T-helper 1 cell (primary cell): ENCODE measurements around the gene ZHX3.
A peak's percentile ranks its signal among the peaks of the same experiment; 100 is the strongest.

Experiments used
- DNase-seq, 5 donors: peaks; one replicate each; pipeline ENCODE4 v3.0.0-alpha.2; 2012 to 2020

Gene ZHX3

GRCh38 chr20:41168281-41169161 lies 149.0 kb downstream of the ZHX3 start:
- no peak for DNase-seq

GRCh38 chr20:41167481-41168253 lies 149.9 kb downstream of the ZHX3 start:
- DNase-seq, result no peak

DNA sequence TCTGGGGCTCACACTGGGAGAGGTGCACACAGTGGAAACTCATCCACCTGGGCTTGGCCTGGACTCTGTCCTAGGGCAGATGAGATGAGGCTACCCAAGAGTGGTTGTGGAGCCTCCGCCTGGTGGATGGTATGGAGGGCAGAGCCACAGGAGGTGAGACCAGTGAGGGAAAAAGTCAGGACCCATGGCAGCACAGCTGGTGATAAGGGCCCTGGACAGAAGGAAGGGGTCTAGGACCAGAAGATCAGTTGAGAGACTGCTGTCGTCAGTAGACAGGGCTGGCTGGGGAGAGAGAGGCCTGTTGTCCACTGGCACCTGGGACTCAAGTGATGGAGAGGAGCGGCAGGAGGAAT lies 150.4 kb downstream of the ZHX3 start:
- no peak for DNase-seq

GRCh38 chr20:41166201-41167117 lies 151.1 kb downstream of the ZHX3 start:
- DNase-seq, result no peak

DNA sequence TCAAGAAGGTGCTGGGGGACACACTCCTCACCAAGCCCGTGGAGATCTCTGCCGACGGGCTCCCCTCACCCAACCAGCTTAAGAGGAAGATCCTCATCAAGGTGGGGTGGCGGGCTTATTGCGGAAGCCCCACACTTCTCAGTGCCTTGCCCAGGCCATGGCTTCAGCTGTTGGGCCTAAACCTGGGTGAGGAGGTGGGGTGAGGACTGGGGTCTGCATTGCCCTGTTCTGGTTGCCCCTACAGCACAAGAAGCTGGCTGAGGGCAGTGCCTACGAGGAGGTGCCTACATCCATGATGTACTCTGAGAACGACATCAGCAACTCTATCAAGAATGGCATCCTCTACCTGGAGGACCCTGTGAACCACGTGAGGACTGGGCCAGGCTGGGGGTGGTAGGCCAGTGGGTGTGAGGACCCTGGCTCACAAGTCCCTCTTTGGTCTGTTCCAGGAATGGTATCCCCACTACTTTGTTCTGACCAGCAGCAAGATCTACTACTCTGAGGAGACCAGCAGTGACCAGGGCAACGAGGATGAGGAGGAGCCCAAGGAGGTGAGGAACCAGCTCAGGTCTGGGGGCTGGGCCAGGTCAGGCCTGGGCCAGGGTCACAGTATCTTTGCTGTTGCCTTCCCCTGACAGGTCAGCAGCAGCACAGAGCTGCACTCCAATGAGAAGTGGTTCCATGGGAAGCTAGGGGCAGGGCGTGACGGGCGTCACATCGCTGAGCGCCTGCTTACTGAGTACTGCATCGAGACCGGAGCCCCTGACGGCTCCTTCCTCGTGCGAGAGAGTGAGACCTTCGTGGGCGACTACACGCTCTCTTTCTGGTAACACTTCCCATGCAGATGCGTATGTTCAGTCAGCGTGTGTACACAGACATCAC lies 152.3 kb downstream of the ZHX3 start:
- no peak for DNase-seq

- no peak for DNase-seq
Measured at GRCh38 chr20:41163821-41164220, 153.7 kb downstream of the ZHX3 start.

DNA sequence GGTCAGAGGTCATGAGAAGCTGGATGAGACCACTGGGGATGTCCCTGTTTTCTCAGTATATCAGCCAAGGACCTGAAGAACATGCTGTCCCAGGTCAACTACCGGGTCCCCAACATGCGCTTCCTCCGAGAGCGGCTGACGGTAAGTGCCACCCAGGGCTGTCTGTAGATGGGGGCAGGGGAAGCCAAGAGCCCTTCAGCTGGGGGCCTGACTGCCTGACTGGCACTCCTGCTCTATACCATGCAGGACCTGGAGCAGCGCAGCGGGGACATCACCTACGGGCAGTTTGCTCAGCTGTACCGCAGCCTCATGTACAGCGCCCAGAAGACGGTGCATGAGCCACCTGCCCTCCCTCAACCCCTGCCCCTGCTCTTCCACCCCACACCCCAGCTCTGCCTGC lies 155.1 kb downstream of the ZHX3 start:
- DNase-seq, result no peak

DNA sequence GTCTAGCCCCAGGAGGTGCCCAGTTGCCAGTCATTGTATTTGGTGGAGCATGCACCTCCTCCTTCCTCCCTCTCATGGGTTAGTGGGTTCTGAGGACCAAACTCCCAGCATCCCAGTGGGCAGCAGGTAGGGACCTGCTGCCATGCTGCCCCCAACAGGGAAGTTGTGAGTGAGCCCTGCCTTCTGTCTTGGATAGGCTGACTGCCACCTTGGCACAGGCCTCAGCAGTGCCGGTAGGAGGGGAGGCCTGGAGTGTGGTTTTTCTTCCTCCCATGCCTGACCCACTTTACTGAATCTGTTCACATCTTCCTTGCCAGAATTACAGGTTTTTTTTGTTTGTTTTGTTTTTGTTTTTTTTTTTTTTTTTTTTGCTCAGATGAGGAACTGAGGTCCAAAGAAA lies 155.6 kb downstream of the ZHX3 start:
- DNase-seq, result no peak

- no peak for DNase-seq
Measured at GRCh38 chr20:41160686-41161085, 156.8 kb downstream of the ZHX3 start.

GRCh38 chr20:41159547-41159946 lies 158.0 kb downstream of the ZHX3 start:
- no peak for DNase-seq

- DNase-seq, result no peak
Measured at GRCh38 chr20:41158082-41158625, 159.4 kb downstream of the ZHX3 start.

DNA sequence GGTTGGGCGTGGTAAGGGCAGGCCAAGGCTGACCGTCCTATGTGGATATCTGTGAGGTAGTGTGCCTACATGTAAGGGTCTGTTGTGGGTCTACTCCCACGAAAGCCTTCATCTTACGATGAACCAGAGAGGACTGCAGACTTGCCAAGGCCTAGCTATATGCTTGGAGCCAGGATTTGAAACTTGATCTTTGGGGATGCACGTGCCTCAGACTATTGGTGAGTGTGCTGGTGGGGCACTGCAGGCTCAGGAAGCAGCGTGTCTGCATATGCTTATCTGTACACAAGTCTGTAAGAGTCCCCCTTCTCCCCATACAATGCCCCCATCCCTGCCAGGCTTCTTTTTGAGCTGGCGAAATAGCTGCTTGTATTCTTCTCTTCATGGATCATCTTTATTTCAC lies 162.3 kb downstream of the ZHX3 start:
- no peak for DNase-seq

- DNase-seq, result no peak
Measured at GRCh38 chr20:41154436-41155176, 162.9 kb downstream of the ZHX3 start.

- no peak for DNase-seq
Measured at GRCh38 chr20:41152108-41152757, 165.3 kb downstream of the ZHX3 start.

DNA sequence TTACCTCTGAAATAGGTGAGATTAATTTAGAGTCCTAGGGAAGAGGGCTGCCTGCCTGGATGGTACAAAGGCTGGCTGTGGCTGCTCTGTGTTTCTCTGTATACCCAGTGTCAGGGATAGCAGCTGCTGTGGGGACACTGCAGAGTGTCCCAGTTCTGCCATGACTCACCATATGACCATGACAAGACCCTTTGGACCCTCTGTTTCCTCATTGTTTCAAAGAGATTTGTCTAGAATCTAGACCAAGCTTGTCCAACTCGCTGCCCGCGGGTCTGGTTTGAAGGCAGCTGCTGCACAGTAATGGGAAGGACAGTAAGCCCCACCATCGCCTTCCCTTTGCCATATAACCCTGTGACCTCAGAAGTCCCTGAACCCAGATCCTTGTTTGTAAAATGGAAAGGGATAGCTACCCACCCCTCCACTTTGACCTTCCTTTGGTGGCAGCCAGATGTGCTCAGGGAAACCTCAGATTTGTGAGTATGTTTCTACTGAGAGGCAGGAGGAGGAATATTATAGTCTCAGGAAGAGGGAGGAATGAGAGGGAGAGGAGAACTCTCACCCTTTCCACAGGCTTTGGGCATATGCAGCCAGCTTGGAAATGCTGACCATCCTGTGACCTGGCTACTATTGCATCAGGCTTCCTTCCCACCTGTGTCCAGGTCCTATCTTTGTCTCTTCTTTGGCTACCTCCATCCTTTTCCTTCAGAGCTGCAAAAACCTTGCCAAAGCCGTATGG lies 166.2 kb downstream of the ZHX3 start:
- DNase-seq, result no peak

- DNase-seq, result peak in 2 of 5 donors; percentile 12 to 40
Measured at GRCh38 chr20:41150664-41151063, 166.9 kb downstream of the ZHX3 start.

DNA sequence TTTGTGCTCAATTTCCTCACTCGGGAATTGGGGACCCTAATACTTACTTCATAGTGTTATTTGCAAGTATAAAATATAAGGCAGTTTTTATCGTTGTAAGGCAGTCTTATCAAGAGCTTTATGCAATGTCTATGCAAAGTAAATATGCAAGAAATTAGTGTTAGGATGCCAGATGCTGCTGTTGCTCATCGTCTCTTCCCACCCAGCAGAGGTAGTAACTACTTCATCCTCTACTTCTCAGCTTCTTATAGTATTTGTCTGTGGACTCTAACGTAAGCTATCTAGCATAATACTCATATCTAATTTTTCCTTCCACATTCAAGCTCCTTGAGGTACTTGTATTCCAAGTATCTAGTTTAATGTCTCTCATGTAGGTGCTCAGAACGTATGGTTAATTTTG lies 168.6 kb downstream of the ZHX3 start:
- no peak for DNase-seq

DNA sequence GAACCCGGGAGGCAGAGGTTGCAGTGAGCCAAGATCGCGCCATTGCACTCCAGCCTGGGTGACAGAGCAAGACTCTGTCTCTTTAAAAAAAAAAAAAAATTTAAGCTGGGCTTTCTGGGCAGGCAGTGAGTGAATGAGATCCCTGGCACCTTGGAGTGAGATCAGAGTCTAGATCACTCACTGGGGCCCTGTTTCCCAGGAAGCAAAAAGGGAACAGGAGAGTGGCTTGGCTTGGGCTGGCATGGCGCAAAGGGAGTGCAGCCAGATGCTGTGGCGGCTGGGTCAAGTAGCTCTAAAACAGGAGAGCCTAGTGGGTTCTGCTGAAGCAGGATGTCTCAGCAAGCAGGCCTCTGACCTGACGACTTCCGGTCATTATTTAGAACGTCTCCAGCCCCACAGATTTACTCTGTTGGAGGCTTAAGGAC lies 169.8 kb downstream of the ZHX3 start:
- no peak for DNase-seq

- no peak for DNase-seq
Measured at GRCh38 chr20:41145821-41146620, 171.5 kb downstream of the ZHX3 start.
